ENCODE data around the gene SLC38A2. TPM values are rescaled to one million over a fixed set of nuclear protein-coding genes. Genes with fewer than 3 reads are reported as not detected.

The SLC38A2 gene
- polyA plus RNA-seq, 1 donor, result 91.6 TPM

- Histone ChIP-seq H3K36me3 (ENCODE audit: control insufficient read depth, insufficient read depth, low read length) (no peaks in the 10 kb centered on the region), H3K4me3 (ENCODE audit: low read length) (no peak overlapping the region), H3K9me3 (ENCODE audit: control insufficient read depth, low read depth, low read length) (no peaks in the 10 kb centered on the region), H3K4me1 (ENCODE audit: control insufficient read depth, insufficient read depth, low read length) (no peaks in the 10 kb centered on the region), H3K27me3 (ENCODE audit: control insufficient read depth, insufficient read depth, low read length) (no peaks in the 10 kb centered on the region), H3K27ac (ENCODE audit: low read length) (no peak overlapping the region)
- WGBS (ENCODE audit: insufficient coverage, low lambda C conversion rate), result 60% methylated on average over 2 of the region's 4 CpGs
- DNase-seq, result no peak
Observed at GRCh38 chr12:46408441-46408840, 35.9 kb upstream of the SLC38A2 start.

- Histone ChIP-seq H3K27ac (ENCODE audit: low read length) (no peak overlapping the region), H3K27me3 (ENCODE audit: control insufficient read depth, insufficient read depth, low read length) (no peaks in the 10 kb centered on the region), H3K9me3 (ENCODE audit: control insufficient read depth, low read depth, low read length) (no peaks in the 10 kb centered on the region), H3K4me3 (ENCODE audit: low read length) (no peak overlapping the region), H3K4me1 (ENCODE audit: control insufficient read depth, insufficient read depth, low read length) (peaks cover under 1% of the 10 kb centered on the region), H3K36me3 (ENCODE audit: control insufficient read depth, insufficient read depth, low read length) (no peaks in the 10 kb centered on the region)
- no peak for DNase-seq
- no CpG with 5 or more reads among the region's 2 CpGs for WGBS (ENCODE audit: insufficient coverage, low lambda C conversion rate)
Observed at GRCh38 chr12:46407361-46407760, 34.8 kb upstream of the SLC38A2 start.

- Histone ChIP-seq H3K9me3 (ENCODE audit: control insufficient read depth, low read depth, low read length) (no peaks in the 10 kb centered on the region), H3K4me3 (ENCODE audit: low read length) (no peak overlapping the region), H3K27ac (ENCODE audit: low read length) (no peak overlapping the region), H3K36me3 (ENCODE audit: control insufficient read depth, insufficient read depth, low read length) (no peaks in the 10 kb centered on the region), H3K27me3 (ENCODE audit: control insufficient read depth, insufficient read depth, low read length) (no peaks in the 10 kb centered on the region), H3K4me1 (ENCODE audit: control insufficient read depth, insufficient read depth, low read length) (peaks cover 3% of the 10 kb centered on the region)
- no peak for DNase-seq
- WGBS (ENCODE audit: insufficient coverage, low lambda C conversion rate), result no CpG with 5 or more reads among the region's 1 CpG
Observed at GRCh38 chr12:46406352-46407027, 33.9 kb upstream of the SLC38A2 start.

- Histone ChIP-seq H3K4me3 (ENCODE audit: low read length) (no peak overlapping the region), H3K36me3 (ENCODE audit: control insufficient read depth, insufficient read depth, low read length) (no peaks in the 10 kb centered on the region), H3K9me3 (ENCODE audit: control insufficient read depth, low read depth, low read length) (no peaks in the 10 kb centered on the region), H3K27ac (ENCODE audit: low read length) (no peak overlapping the region), H3K4me1 (ENCODE audit: control insufficient read depth, insufficient read depth, low read length) (peaks cover 3% of the 10 kb centered on the region), H3K27me3 (ENCODE audit: control insufficient read depth, insufficient read depth, low read length) (no peaks in the 10 kb centered on the region)
- no peak for DNase-seq
- WGBS (ENCODE audit: insufficient coverage, low lambda C conversion rate), result no CpG with 5 or more reads among the region's 5 CpGs
Observed at GRCh38 chr12:46404733-46405132, 32.2 kb upstream of the SLC38A2 start.

GRCh38 chr12:46404225-46404631, 31.7 kb upstream of the SLC38A2 start:
- Histone ChIP-seq H3K27ac (ENCODE audit: low read length) (no peak overlapping the region), H3K4me3 (ENCODE audit: low read length) (no peak overlapping the region), H3K4me1 (ENCODE audit: control insufficient read depth, insufficient read depth, low read length) (peaks cover 3% of the 10 kb centered on the region), H3K27me3 (ENCODE audit: control insufficient read depth, insufficient read depth, low read length) (no peaks in the 10 kb centered on the region), H3K36me3 (ENCODE audit: control insufficient read depth, insufficient read depth, low read length) (no peaks in the 10 kb centered on the region), H3K9me3 (ENCODE audit: control insufficient read depth, low read depth, low read length) (no peaks in the 10 kb centered on the region)
- DNase-seq, result no peak
- WGBS (ENCODE audit: insufficient coverage, low lambda C conversion rate), result no CpG with 5 or more reads among the region's 1 CpG

- no peaks in the 10 kb centered on the region for H3K9me3 ChIP-seq (ENCODE audit: control insufficient read depth, low read depth, low read length)
- no peak overlapping the region for H3K27ac ChIP-seq (ENCODE audit: low read length)
- H3K27me3 ChIP-seq (ENCODE audit: control insufficient read depth, insufficient read depth, low read length), result no peaks in the 10 kb centered on the region
- no peak for DNase-seq
- H3K4me1 ChIP-seq (ENCODE audit: control insufficient read depth, insufficient read depth, low read length), result peaks cover 3% of the 10 kb centered on the region
- H3K4me3 ChIP-seq (ENCODE audit: low read length), result no peak overlapping the region
- H3K36me3 ChIP-seq (ENCODE audit: control insufficient read depth, insufficient read depth, low read length), result no peaks in the 10 kb centered on the region
Observed at GRCh38 chr12:46403719-46404070, 31.1 kb upstream of the SLC38A2 start.

GRCh38 chr12:46402941-46403718, 30.6 kb upstream of the SLC38A2 start:
- H3K4me1 ChIP-seq (ENCODE audit: control insufficient read depth, insufficient read depth, low read length), result peaks cover 3% of the 10 kb centered on the region
- WGBS (ENCODE audit: insufficient coverage, low lambda C conversion rate), result no CpG with 5 or more reads among the region's 3 CpGs
- no peak overlapping the region for H3K4me3 ChIP-seq (ENCODE audit: low read length)
- H3K36me3 ChIP-seq (ENCODE audit: control insufficient read depth, insufficient read depth, low read length), result no peaks in the 10 kb centered on the region
- DNase-seq, result no peak
- H3K27me3 ChIP-seq (ENCODE audit: control insufficient read depth, insufficient read depth, low read length), result no peaks in the 10 kb centered on the region
- H3K27ac ChIP-seq (ENCODE audit: low read length), result no peak overlapping the region
- no peaks in the 10 kb centered on the region for H3K9me3 ChIP-seq (ENCODE audit: control insufficient read depth, low read depth, low read length)

GRCh38 chr12:46402451-46402850, 29.9 kb upstream of the SLC38A2 start:
- no peaks in the 10 kb centered on the region for H3K27me3 ChIP-seq (ENCODE audit: control insufficient read depth, insufficient read depth, low read length)
- no peak overlapping the region for H3K4me3 ChIP-seq (ENCODE audit: low read length)
- no CpG with 5 or more reads among the region's 2 CpGs for WGBS (ENCODE audit: insufficient coverage, low lambda C conversion rate)
- H3K27ac ChIP-seq (ENCODE audit: low read length), result no peak overlapping the region
- peaks cover 3% of the 10 kb centered on the region for H3K4me1 ChIP-seq (ENCODE audit: control insufficient read depth, insufficient read depth, low read length)
- DNase-seq, result no peak
- H3K36me3 ChIP-seq (ENCODE audit: control insufficient read depth, insufficient read depth, low read length), result no peaks in the 10 kb centered on the region
- H3K9me3 ChIP-seq (ENCODE audit: control insufficient read depth, low read depth, low read length), result no peaks in the 10 kb centered on the region

- Histone ChIP-seq H3K27me3 (ENCODE audit: control insufficient read depth, insufficient read depth, low read length) (no peaks in the 10 kb centered on the region), H3K9me3 (ENCODE audit: control insufficient read depth, low read depth, low read length) (no peaks in the 10 kb centered on the region), H3K36me3 (ENCODE audit: control insufficient read depth, insufficient read depth, low read length) (no peaks in the 10 kb centered on the region), H3K27ac (ENCODE audit: low read length) (no peak overlapping the region), H3K4me3 (ENCODE audit: low read length) (no peak overlapping the region), H3K4me1 (ENCODE audit: control insufficient read depth, insufficient read depth, low read length) (peaks cover 3% of the 10 kb centered on the region)
- DNase-seq, result no peak
- WGBS (ENCODE audit: insufficient coverage, low lambda C conversion rate), result no CpG with 5 or more reads among the region's 4 CpGs
Observed at GRCh38 chr12:46401662-46402061, 29.1 kb upstream of the SLC38A2 start.

- Histone ChIP-seq H3K4me3 (ENCODE audit: low read length) (no peak overlapping the region), H3K27ac (ENCODE audit: low read length) (no peak overlapping the region), H3K27me3 (ENCODE audit: control insufficient read depth, insufficient read depth, low read length) (no peaks in the 10 kb centered on the region), H3K4me1 (ENCODE audit: control insufficient read depth, insufficient read depth, low read length) (peaks cover 3% of the 10 kb centered on the region), H3K36me3 (ENCODE audit: control insufficient read depth, insufficient read depth, low read length) (no peaks in the 10 kb centered on the region), H3K9me3 (ENCODE audit: control insufficient read depth, low read depth, low read length) (no peaks in the 10 kb centered on the region)
- no peak for DNase-seq
- no CpG with 5 or more reads among the region's 2 CpGs for WGBS (ENCODE audit: insufficient coverage, low lambda C conversion rate)
Observed at GRCh38 chr12:46400406-46400805, 27.8 kb upstream of the SLC38A2 start.

Measured in large intestine (tissue), 3 donors.